Measurements from ENCODE around the gene PIGP. TPM values are rescaled to one million over a fixed set of nuclear protein-coding genes. Genes with fewer than 3 reads are reported as not detected.

Gene PIGP
- total RNA-seq, 2 donors from 2014 or later = 18.0 to 54.5 TPM

- Histone ChIP-seq H3K9me3 (no peaks in the 10 kb centered on the region), H3K27ac (no peak overlapping the region), H3K4me3 (no peak overlapping the region), H3K36me3 (no peaks in the 10 kb centered on the region), H3K27me3 (replicated peaks; ENCODE audit: insufficient read depth) (no peaks in the 10 kb centered on the region), H3K4me1 (replicated peaks) (peaks cover 7% of the 10 kb centered on the region)
- TF ChIP-seq CTCF (IDR thresholded peaks at IDR 0.05) = no peak
- TF ChIP-seq POLR2A (IDR thresholded peaks at IDR 0.05) = no peak
- TF ChIP-seq POLR2AphosphoS5 (IDR thresholded peaks at IDR 0.05) = no peak
- no peak for DNase-seq (ENCODE audit: low spot score)
- WGBS = 12% methylated on average over 1 of the region's 1 CpG
- intact Hi-C loops (cut with DNase I) = no loop called here
Measured at GRCh38 chr21:37082375-37082774, 9.5 kb upstream of the PIGP start.

- no peak for DNase-seq (ENCODE audit: low spot score)
- no peaks in the 10 kb centered on the region for H3K36me3 ChIP-seq
- H3K4me3 ChIP-seq = no peak overlapping the region
- WGBS = 81% methylated on average over 6 of the region's 6 CpGs
- H3K27me3 ChIP-seq (replicated peaks; ENCODE audit: insufficient read depth) = no peaks in the 10 kb centered on the region
- H3K9me3 ChIP-seq = no peaks in the 10 kb centered on the region
- H3K27ac ChIP-seq = no peak overlapping the region
- intact Hi-C loops (cut with DNase I) = no loop called here
- peaks cover 7% of the 10 kb centered on the region for H3K4me1 ChIP-seq (replicated peaks)
- TF ChIP-seq POLR2AphosphoS5 (IDR thresholded peaks at IDR 0.05) (no peak), POLR2A (IDR thresholded peaks at IDR 0.05) (no peak), CTCF (IDR thresholded peaks at IDR 0.05) (no peak)
Measured at GRCh38 chr21:37079211-37079824, 6.4 kb upstream of the PIGP start.

GRCh38 chr21:37077403-37077802 is 4.5 kb upstream of the PIGP start:
- intact Hi-C loops (cut with DNase I) = no loop called here
- no peaks in the 10 kb centered on the region for H3K9me3 ChIP-seq
- 86% methylated on average over 1 of the region's 1 CpG for WGBS
- H3K4me3 ChIP-seq = no peak overlapping the region
- H3K27me3 ChIP-seq (replicated peaks; ENCODE audit: insufficient read depth) = no peaks in the 10 kb centered on the region
- H3K4me1 ChIP-seq (replicated peaks) = no peaks in the 10 kb centered on the region
- no peaks in the 10 kb centered on the region for H3K36me3 ChIP-seq
- no peak overlapping the region for H3K27ac ChIP-seq
- DNase-seq (ENCODE audit: low spot score) = no peak
- TF ChIP-seq CTCF (IDR thresholded peaks at IDR 0.05) = no peak
- no peak for TF ChIP-seq POLR2AphosphoS5 (IDR thresholded peaks at IDR 0.05)
- no peak for TF ChIP-seq POLR2A (IDR thresholded peaks at IDR 0.05)

GRCh38 chr21:37076087-37076850 is 3.4 kb upstream of the PIGP start:
- Histone ChIP-seq H3K27me3 (replicated peaks; ENCODE audit: insufficient read depth) (no peaks in the 10 kb centered on the region), H3K4me1 (replicated peaks) (peaks cover 6% of the 10 kb centered on the region), H3K27ac (no peak overlapping the region), H3K4me3 (no peak overlapping the region), H3K9me3 (no peaks in the 10 kb centered on the region), H3K36me3 (no peaks in the 10 kb centered on the region)
- WGBS = 95% methylated on average over 4 of the region's 4 CpGs
- intact Hi-C loops (cut with DNase I) = no loop called here
- TF ChIP-seq POLR2A (IDR thresholded peaks at IDR 0.05) (no peak), CTCF (IDR thresholded peaks at IDR 0.05) (no peak), POLR2AphosphoS5 (IDR thresholded peaks at IDR 0.05) (no peak)
- no peak for DNase-seq (ENCODE audit: low spot score)

Measured in prostate gland (tissue), 2 donors.